WERI-Rb-1 (cell line): ENCODE measurements around the gene CNTNAP4.

Source experiments
- DNase-seq: peaks from one replicate; pipeline ENCODE4 v3.0.0-alpha.2; 2020
- H3K27ac ChIP-seq: fragments of 250-450 bp; sonication (Bioruptor Pico); 2 replicates; pipeline ENCODE4 v1.5.1; 2020; ENCODE audit warnings: mild to moderate bottlenecking, moderate library complexity
- H3K27me3 ChIP-seq: fragments of 250-450 bp; sonication (Bioruptor Pico); 2 replicates; pipeline ENCODE4 v1.5.1; 2021; ENCODE audit warnings: mild to moderate bottlenecking, low read depth, moderate library complexity; ENCODE audit not compliant: insufficient read depth, severe bottlenecking
- H3K36me3 ChIP-seq: fragments of 250-450 bp; sonication (Bioruptor Pico); 2 replicates; pipeline ENCODE4 v1.5.1; 2020; ENCODE audit warnings: mild to moderate bottlenecking, moderate library complexity
- H3K4me3 ChIP-seq: 2 replicates; pipeline ENCODE4 v1.5.1; 2011; ENCODE audit warnings: low read depth, mild to moderate bottlenecking, control low read depth, low read length
- H3K9me3 ChIP-seq: fragments of 250-450 bp; sonication (Bioruptor Pico); 2 replicates; pipeline ENCODE4 v1.5.1; 2021; ENCODE audit warnings: mild to moderate bottlenecking, moderate library complexity; ENCODE audit not compliant: severe bottlenecking
- CTCF ChIP-seq: IDR thresholded peaks from 2 replicates; pipeline ENCODE4 v1.5.1; 2011; ENCODE audit warnings: low read depth, mild to moderate bottlenecking, control low read depth, inconsistent platforms, low read length

CNTNAP4 gene

GRCh38 chr16:76381096-76381495, 103.9 kb downstream of the CNTNAP4 start:
- Histone ChIP-seq H3K27ac (no peak overlapping the region), H3K9me3 (no peaks in the 10 kb centered on the region), H3K27me3 (no peaks in the 10 kb centered on the region), H3K36me3 (no peaks in the 10 kb centered on the region), H3K4me3 (no peak overlapping the region)
- TF ChIP-seq CTCF = no peak
- no peak for DNase-seq

- Histone ChIP-seq H3K9me3 (no peaks in the 10 kb centered on the region), H3K36me3 (no peaks in the 10 kb centered on the region), H3K27me3 (no peaks in the 10 kb centered on the region), H3K27ac (no peak overlapping the region), H3K4me3 (no peak overlapping the region)
- TF ChIP-seq CTCF = no peak
- DNase-seq = no peak
These were observed 108.5 kb downstream of the CNTNAP4 start for GRCh38 chr16:76385601-76386230.

- H3K27ac ChIP-seq = no peak overlapping the region
- H3K27me3 ChIP-seq = no peaks in the 10 kb centered on the region
- no peak overlapping the region for H3K4me3 ChIP-seq
- TF ChIP-seq CTCF = no peak
- H3K36me3 ChIP-seq = no peaks in the 10 kb centered on the region
- no peaks in the 10 kb centered on the region for H3K9me3 ChIP-seq
- DNase-seq = no peak
These were observed 109.6 kb downstream of the CNTNAP4 start for GRCh38 chr16:76386784-76387183.

- Histone ChIP-seq H3K27me3 (no peaks in the 10 kb centered on the region), H3K36me3 (no peaks in the 10 kb centered on the region), H3K9me3 (no peaks in the 10 kb centered on the region), H3K4me3 (no peak overlapping the region), H3K27ac (no peak overlapping the region)
- TF ChIP-seq CTCF = no peak
- DNase-seq = no peak
These were observed 110.8 kb downstream of the CNTNAP4 start for GRCh38 chr16:76387994-76388393.

- Histone ChIP-seq H3K36me3 (no peaks in the 10 kb centered on the region), H3K4me3 (no peak overlapping the region), H3K9me3 (no peaks in the 10 kb centered on the region), H3K27ac (no peak overlapping the region), H3K27me3 (no peaks in the 10 kb centered on the region)
- no peak for TF ChIP-seq CTCF
- DNase-seq = no peak
These were observed 111.9 kb downstream of the CNTNAP4 start for GRCh38 chr16:76389126-76389525.

GRCh38 chr16:76390476-76390875, 113.3 kb downstream of the CNTNAP4 start:
- Histone ChIP-seq H3K36me3 (no peaks in the 10 kb centered on the region), H3K27me3 (no peaks in the 10 kb centered on the region), H3K27ac (no peak overlapping the region), H3K4me3 (no peak overlapping the region), H3K9me3 (no peaks in the 10 kb centered on the region)
- DNase-seq = no peak
- no peak for TF ChIP-seq CTCF
